Adrenal gland (tissue), 5 donors: Measurements from ENCODE around the gene GLIPR2.

ENCODE experiments used
- POLR2A ChIP-seq, 2 donors: fragments of 450-650 bp; IDR thresholded peaks; one replicate each; pipeline ENCODE4 v1.6.1; 2017; ENCODE audit warnings: antibody characterized with exemption in 2 of 2, mild to moderate bottlenecking in 2 of 2, moderate library complexity in 1 of 2
- TF ChIP-seq, protein P1 (sequence below), 6 experiments: fragments of 450-650 bp in 4 of 6; fragments of 200-600 bp in 2 of 6; sonication (generic) in 1 of 6; IDR thresholded peaks; 1 replicate in 5 of 6; 2 replicates in 1 of 6; pipeline versions ENCODE4 v1.5.1 to v1.8.0; 2016 to 2021; ENCODE audit warnings: antibody characterized with exemption in 6 of 6, mild to moderate bottlenecking in 2 of 6, moderate library complexity in 1 of 6
- donor health status: DM: no; HTN: no; CAD: no.

DNA sequence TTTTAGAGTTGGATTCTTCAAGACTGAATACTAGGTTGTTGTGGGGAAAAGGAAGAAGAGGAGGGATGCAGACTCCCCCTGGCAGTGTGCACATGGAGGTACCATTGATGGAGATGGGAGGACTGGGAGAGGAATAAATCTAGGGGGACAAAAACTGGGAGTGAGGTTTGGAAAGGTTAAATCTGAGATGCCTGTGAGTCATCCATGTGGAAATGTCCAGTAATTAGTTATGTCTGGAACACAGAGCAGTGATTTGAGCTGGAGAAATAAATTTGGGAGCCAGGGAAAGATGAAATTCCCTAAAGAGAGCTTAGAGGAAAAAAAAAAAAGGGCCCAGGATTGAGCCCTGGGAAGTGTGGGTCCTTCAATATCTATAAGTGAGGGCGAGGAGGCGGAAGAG lies 24.7 kb downstream of the GLIPR2 start:
- TF ChIP-seq, protein P1, sequence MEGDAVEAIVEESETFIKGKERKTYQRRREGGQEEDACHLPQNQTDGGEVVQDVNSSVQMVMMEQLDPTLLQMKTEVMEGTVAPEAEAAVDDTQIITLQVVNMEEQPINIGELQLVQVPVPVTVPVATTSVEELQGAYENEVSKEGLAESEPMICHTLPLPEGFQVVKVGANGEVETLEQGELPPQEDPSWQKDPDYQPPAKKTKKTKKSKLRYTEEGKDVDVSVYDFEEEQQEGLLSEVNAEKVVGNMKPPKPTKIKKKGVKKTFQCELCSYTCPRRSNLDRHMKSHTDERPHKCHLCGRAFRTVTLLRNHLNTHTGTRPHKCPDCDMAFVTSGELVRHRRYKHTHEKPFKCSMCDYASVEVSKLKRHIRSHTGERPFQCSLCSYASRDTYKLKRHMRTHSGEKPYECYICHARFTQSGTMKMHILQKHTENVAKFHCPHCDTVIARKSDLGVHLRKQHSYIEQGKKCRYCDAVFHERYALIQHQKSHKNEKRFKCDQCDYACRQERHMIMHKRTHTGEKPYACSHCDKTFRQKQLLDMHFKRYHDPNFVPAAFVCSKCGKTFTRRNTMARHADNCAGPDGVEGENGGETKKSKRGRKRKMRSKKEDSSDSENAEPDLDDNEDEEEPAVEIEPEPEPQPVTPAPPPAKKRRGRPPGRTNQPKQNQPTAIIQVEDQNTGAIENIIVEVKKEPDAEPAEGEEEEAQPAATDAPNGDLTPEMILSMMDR (IDR thresholded peaks at IDR 0.05), result no peak
- TF ChIP-seq POLR2A (IDR thresholded peaks at IDR 0.05), result no peak
